ENCODE results near the gene DCHS1.

DCHS1 gene

GRCh38 chr11:6571434-6572008, 84.1 kb downstream of the DCHS1 start:
- Histone ChIP-seq H3K27me3 (ENCODE audit: control insufficient read depth, insufficient read depth, low read length) (no peaks in the 10 kb centered on the region), H3K9ac (ENCODE audit: low read length) (no peak overlapping the region), H3K4me1 (ENCODE audit: control insufficient read depth, low read depth, low read length) (no peaks in the 10 kb centered on the region), H3K27ac (ENCODE audit: low read length) (no peak overlapping the region), H3K36me3 (ENCODE audit: control insufficient read depth, low read depth, low read length) (no peaks in the 10 kb centered on the region), H3K4me3 (ENCODE audit: low read length) (no peak overlapping the region), H3K9me3 (ENCODE audit: control insufficient read depth, low read depth, low read length) (no peaks in the 10 kb centered on the region)

Measured in iPS-18a (cell line).